Gastrocnemius medialis (tissue), 4 donors: ENCODE data around the gene TLL2. TPM values are rescaled to one million over a fixed set of nuclear protein-coding genes. Genes with fewer than 3 reads are reported as not detected.

Experiments used
- ATAC-seq, 2 donors: fragments of 150-250 bp; one replicate each; pipeline ENCODE4 v1.9.1; 2016
- DNase-seq, 2 donors: peaks; one replicate each; pipeline ENCODE4 v3.0.0-alpha.2; 2019
- H3K27ac ChIP-seq, 4 donors: fragments of 200-600 bp; sonication (generic); 1 replicate in 1 of 4; 2 replicates in 3 of 4; pipeline ENCODE4 v1.5.1; 2016 to 2018; ENCODE audit warnings: mild to moderate bottlenecking in 2 of 4, moderate library complexity in 1 of 4
- H3K27me3 ChIP-seq, 3 donors: fragments of 200-600 bp; sonication (generic) in 2 of 3; 1 replicate in 1 of 3; 2 replicates in 2 of 3; pipeline versions ENCODE4 v1.5.1 to v1.6.0; 2016 to 2019; ENCODE audit warnings: mild to moderate bottlenecking in 1 of 3, moderate library complexity in 1 of 3
- H3K36me3 ChIP-seq, 2 donors: fragments of 200-600 bp; sonication (generic) in 1 of 2; one replicate each; pipeline ENCODE4 v1.5.1; 2017 to 2018
- H3K4me1 ChIP-seq, 2 donors: fragments of 200-600 bp; sonication (generic) in 1 of 2; one replicate each; pipeline ENCODE4 v1.5.1; 2016 to 2017; ENCODE audit warnings: mild to moderate bottlenecking in 2 of 2
- H3K4me3 ChIP-seq, 4 donors: fragments of 200-600 bp; sonication (generic) in 3 of 4; 1 replicate in 1 of 4; 2 replicates in 3 of 4; pipeline ENCODE4 v1.5.1; 2016 to 2019; ENCODE audit warnings: mild to moderate bottlenecking in 2 of 4
- H3K9me3 ChIP-seq, 3 donors: fragments of 200-600 bp; sonication (generic) in 2 of 3; 1 replicate in 1 of 3; 2 replicates in 2 of 3; pipeline ENCODE4 v1.5.1; 2016 to 2019
- CTCF ChIP-seq, 5 experiments: fragments of 450-650 bp in 3 of 5; fragments of 200-600 bp in 2 of 5; sonication (generic) in 2 of 5; IDR thresholded peaks in 4 of 5; conservative IDR thresholded peaks in 1 of 5; 1 replicate in 4 of 5; 2 replicates in 1 of 5; pipeline ENCODE4 v1.5.1; 2016 to 2019; ENCODE audit warnings: antibody characterized with exemption in 5 of 5, mild to moderate bottlenecking in 3 of 5, moderate library complexity in 3 of 5
- POLR2A ChIP-seq, 2 donors: fragments of 450-650 bp; IDR thresholded peaks; one replicate each; pipeline ENCODE4 v1.6.1; 2017; ENCODE audit warnings: antibody characterized with exemption in 2 of 2, mild to moderate bottlenecking in 2 of 2, moderate library complexity in 2 of 2
- in situ Hi-C, 4 donors: fragments of 200-750 bp; cut with MboI; loops; one replicate each; pipeline versions ENCODE4 v1.15.0 to v1.8.0; 2017; ENCODE audit warnings: low sequenced_read_pairs in 4 of 4
- intact Hi-C: fragments of 100-400 bp; cut with DNase I; formaldehyde crosslinking; loops from one replicate; pipeline ENCODE4 v1.15.1; 2023; ENCODE audit warnings: low total_unique reads
- total RNA-seq, 4 donors: library from RNA; depleted of rRNA; stranded (reverse); fragments of >200 nt; gene quantifications; one replicate each; pipeline versions ENCODE4 v1.1.0 to v1.2.3, GENCODE V29; 2016

TLL2 gene
- total RNA-seq, 4 donors from 2014 or later = 0.10 to 1.0 (median 0.44) TPM; not detected in 1

GRCh38 chr10:96413151-96413787, 100.5 kb downstream of the TLL2 start:
- ATAC-seq (peak in 1 of 2 donors; percentile 49), DNase-seq (no peak)
- in situ Hi-C loops = no loop called here
- H3K27me3 ChIP-seq = peaks cover 4 to 16% (median 9%) of the 10 kb centered on the region in 3 donors
- H3K36me3 ChIP-seq = no peaks in the 10 kb centered on the region
- intact Hi-C loops = no loop called here
- TF ChIP-seq POLR2A (IDR thresholded peaks at IDR 0.05) = no peak
- TF ChIP-seq CTCF (IDR thresholded peaks at IDR 0.05 in 4 of 5, conservative IDR thresholded peaks at IDR 0.05 in 1 of 5) = peak in 2 of 5 experiments; percentile 31 to 39
- H3K9me3 ChIP-seq = no peaks in the 10 kb centered on the region
- H3K27ac ChIP-seq = no peak overlapping the region
- no peak overlapping the region for H3K4me3 ChIP-seq
- peaks cover 8 to 14% of the 10 kb centered on the region in 2 donors for H3K4me1 ChIP-seq

GRCh38 chr10:96411716-96412320, 101.9 kb downstream of the TLL2 start:
- in situ Hi-C loops = no loop called here
- Histone ChIP-seq H3K27me3 (peaks cover 4 to 17% (median 7%) of the 10 kb centered on the region in 3 donors), H3K4me1 (peaks cover 8 to 14% of the 10 kb centered on the region in 2 donors), H3K36me3 (no peaks in the 10 kb centered on the region), H3K4me3 (no peak overlapping the region), H3K9me3 (no peaks in the 10 kb centered on the region), H3K27ac (no peak overlapping the region)
- DNase-seq = no peak
- no peak for ATAC-seq
- intact Hi-C loops = no loop called here
- TF ChIP-seq POLR2A (IDR thresholded peaks at IDR 0.05) = no peak
- no peak for TF ChIP-seq CTCF (IDR thresholded peaks at IDR 0.05 in 4 of 5, conservative IDR thresholded peaks at IDR 0.05 in 1 of 5)

GRCh38 chr10:96410296-96410695, 103.4 kb downstream of the TLL2 start:
- in situ Hi-C loops = no loop called here
- H3K9me3 ChIP-seq = no peaks in the 10 kb centered on the region
- ATAC-seq (no peak), DNase-seq (no peak)
- H3K4me3 ChIP-seq = no peak overlapping the region
- H3K36me3 ChIP-seq = no peaks in the 10 kb centered on the region
- TF ChIP-seq POLR2A (IDR thresholded peaks at IDR 0.05) (no peak), CTCF (IDR thresholded peaks at IDR 0.05 in 4 of 5, conservative IDR thresholded peaks at IDR 0.05 in 1 of 5) (no peak)
- peaks cover 4 to 26% (median 7%) of the 10 kb centered on the region in 3 donors for H3K27me3 ChIP-seq
- no peak overlapping the region for H3K27ac ChIP-seq
- peaks cover 8 to 14% of the 10 kb centered on the region in 2 donors for H3K4me1 ChIP-seq
- intact Hi-C loops = no loop called here

GRCh38 chr10:96408201-96408600, 105.5 kb downstream of the TLL2 start:
- Histone ChIP-seq H3K27me3 (peaks cover 4 to 29% (median 7%) of the 10 kb centered on the region in 3 donors), H3K9me3 (no peaks in the 10 kb centered on the region), H3K4me3 (no peak overlapping the region), H3K36me3 (no peaks in the 10 kb centered on the region), H3K27ac (no peak overlapping the region), H3K4me1 (peaks cover 6 to 8% of the 10 kb centered on the region in 2 donors)
- TF ChIP-seq CTCF (IDR thresholded peaks at IDR 0.05 in 4 of 5, conservative IDR thresholded peaks at IDR 0.05 in 1 of 5) (no peak), POLR2A (IDR thresholded peaks at IDR 0.05) (no peak)
- ATAC-seq = no peak
- no peak for DNase-seq
- in situ Hi-C loops = no loop called here
- intact Hi-C loops = no loop called here
